Left ventricle myocardium inferior (tissue), 1 donor: Measurements from ENCODE around the gene CUL1. TPM values are rescaled to one million over a fixed set of nuclear protein-coding genes. Genes with fewer than 3 reads are reported as not detected.
"Not testable (repeated sequence)": the region's sequence is repeated elsewhere in the genome, so short reads cannot be mapped to it uniquely, and the experiment has no call there.

ENCODE experiments used
- DNase-seq: peaks from one replicate; pipeline ENCODE4 v3.0.0-alpha.2; 2020
- H3K27ac ChIP-seq: fragments of 200-600 bp; replicated peaks from 2 replicates; pipeline ENCODE4 v1.8.0; 2021
- H3K27me3 ChIP-seq: fragments of 200-600 bp; 2 replicates; pipeline ENCODE4 v1.8.0; 2021; ENCODE audit warnings: low read depth
- H3K36me3 ChIP-seq: fragments of 200-600 bp; 2 replicates; pipeline ENCODE4 v1.8.0; 2021
- H3K4me1 ChIP-seq: fragments of 200-600 bp; 2 replicates; pipeline ENCODE4 v1.8.0; 2021
- H3K4me3 ChIP-seq: fragments of 200-600 bp; 2 replicates; pipeline ENCODE4 v1.8.0; 2021; ENCODE audit warnings: mild to moderate bottlenecking, moderate library complexity
- H3K9me3 ChIP-seq: fragments of 200-600 bp; replicated peaks from 2 replicates; pipeline ENCODE4 v1.8.0; 2021
- intact Hi-C: fragments of 100-400 bp; cut with micrococcal nuclease; formaldehyde crosslinking; loops from one replicate; pipeline ENCODE4 v1.11.0; 2022
- total RNA-seq: library from RNA; stranded (reverse); fragmentation: NEBNext Ultra II Directional; extraction: Animal tissue kit (Norgen Biotek cat#: 25700); gene quantifications from one replicate; pipeline ENCODE4 v1.2.1, GENCODE V29; 2021
- TF ChIP-seq, protein P1 (sequence below): fragments of 200-600 bp; IDR thresholded peaks from 2 replicates; pipeline ENCODE4 v1.8.0; 2021; ENCODE audit warnings: antibody characterized with exemption, mild to moderate bottlenecking, borderline replicate concordance
- donor health status: DM: no; HTN: yes; CAD: no; lungs with severe emphysema.

CUL1 gene
- total RNA-seq, 1 donor from 2014 or later, result 48.2 TPM

GRCh38 chr7:148704970-148705369, 6.3 kb downstream of the CUL1 start:
- peaks cover 92% of the 10 kb centered on the region for H3K4me1 ChIP-seq
- DNase-seq, result no peak

DNA sequence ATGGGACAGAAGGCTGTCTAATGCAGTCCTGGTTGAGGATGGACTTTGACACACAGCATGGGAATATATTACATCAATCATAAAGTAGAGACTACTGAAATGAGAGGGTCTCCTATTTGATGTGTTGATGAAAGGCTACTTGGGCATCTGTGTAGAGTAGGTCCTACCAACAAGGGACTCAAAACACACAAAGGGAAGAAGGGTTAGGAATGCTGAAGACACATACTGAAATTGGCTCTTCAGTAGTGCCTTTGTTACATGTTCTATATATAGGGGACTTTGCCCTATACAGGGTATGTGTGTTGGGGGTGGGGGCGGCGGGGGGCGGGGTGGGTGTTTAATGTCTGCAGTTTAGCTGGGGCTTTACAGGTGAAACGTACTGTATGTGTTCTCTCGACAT, 7.7 kb downstream of the CUL1 start:
- TF ChIP-seq, protein P1, sequence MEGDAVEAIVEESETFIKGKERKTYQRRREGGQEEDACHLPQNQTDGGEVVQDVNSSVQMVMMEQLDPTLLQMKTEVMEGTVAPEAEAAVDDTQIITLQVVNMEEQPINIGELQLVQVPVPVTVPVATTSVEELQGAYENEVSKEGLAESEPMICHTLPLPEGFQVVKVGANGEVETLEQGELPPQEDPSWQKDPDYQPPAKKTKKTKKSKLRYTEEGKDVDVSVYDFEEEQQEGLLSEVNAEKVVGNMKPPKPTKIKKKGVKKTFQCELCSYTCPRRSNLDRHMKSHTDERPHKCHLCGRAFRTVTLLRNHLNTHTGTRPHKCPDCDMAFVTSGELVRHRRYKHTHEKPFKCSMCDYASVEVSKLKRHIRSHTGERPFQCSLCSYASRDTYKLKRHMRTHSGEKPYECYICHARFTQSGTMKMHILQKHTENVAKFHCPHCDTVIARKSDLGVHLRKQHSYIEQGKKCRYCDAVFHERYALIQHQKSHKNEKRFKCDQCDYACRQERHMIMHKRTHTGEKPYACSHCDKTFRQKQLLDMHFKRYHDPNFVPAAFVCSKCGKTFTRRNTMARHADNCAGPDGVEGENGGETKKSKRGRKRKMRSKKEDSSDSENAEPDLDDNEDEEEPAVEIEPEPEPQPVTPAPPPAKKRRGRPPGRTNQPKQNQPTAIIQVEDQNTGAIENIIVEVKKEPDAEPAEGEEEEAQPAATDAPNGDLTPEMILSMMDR, result no peak
- Histone ChIP-seq H3K4me1 (peaks cover 86% of the 10 kb centered on the region), H3K36me3 (no peaks in the 10 kb centered on the region), H3K27me3 (no peaks in the 10 kb centered on the region), H3K27ac (no peak overlapping the region), H3K9me3 (no peaks in the 10 kb centered on the region), H3K4me3 (no peak overlapping the region)
- intact Hi-C loops, result no loop called here
- no peak for DNase-seq

More at GRCh38 chr7:148704970-148705369, 6.3 kb downstream of the CUL1 start:
- H3K4me3 ChIP-seq, result no peak overlapping the region
- H3K9me3 ChIP-seq, result no peaks in the 10 kb centered on the region
- TF ChIP-seq, protein P1, result no peak
- H3K27ac ChIP-seq, result no peak overlapping the region
- H3K27me3 ChIP-seq, result no peaks in the 10 kb centered on the region
- intact Hi-C loops, result no loop called here
- no peaks in the 10 kb centered on the region for H3K36me3 ChIP-seq

- no peaks in the 10 kb centered on the region for H3K36me3 ChIP-seq
- TF ChIP-seq, protein P1, result no peak
- no peaks in the 10 kb centered on the region for H3K27me3 ChIP-seq
- no peak overlapping the region for H3K4me3 ChIP-seq
- no peak overlapping the region for H3K27ac ChIP-seq
- no peaks in the 10 kb centered on the region for H3K9me3 ChIP-seq
- intact Hi-C loops, result no loop called here
- no peak for DNase-seq
- peaks cover 86% of the 10 kb centered on the region for H3K4me1 ChIP-seq
These were observed 9.6 kb downstream of the CUL1 start for GRCh38 chr7:148708026-148708885.

- intact Hi-C loops, result no loop called here
- no peak overlapping the region for H3K4me3 ChIP-seq
- no peak for DNase-seq
These were observed 10.3 kb downstream of the CUL1 start for GRCh38 chr7:148709014-148709413.

GRCh38 chr7:148710426-148710825, 11.7 kb downstream of the CUL1 start:
- DNase-seq, H3K27ac ChIP-seq, H3K36me3 ChIP-seq, H3K27me3 ChIP-seq, intact Hi-C loops, H3K9me3 ChIP-seq, H3K4me3 ChIP-seq: not testable (repeated sequence)
- H3K4me1 ChIP-seq, result peaks cover 82% of the 10 kb centered on the region

More at GRCh38 chr7:148709014-148709413, 10.3 kb downstream of the CUL1 start:
- H3K9me3 ChIP-seq, result no peaks in the 10 kb centered on the region
- H3K4me1 ChIP-seq, result peaks cover 84% of the 10 kb centered on the region
- no peak overlapping the region for H3K27ac ChIP-seq
- TF ChIP-seq, protein P1, result no peak
- no peaks in the 10 kb centered on the region for H3K27me3 ChIP-seq
- no peaks in the 10 kb centered on the region for H3K36me3 ChIP-seq
